IPS DF 4.7 (cell line): Measurements from ENCODE around the gene C16orf74.

Experiments used
- DNase-seq: peaks from one replicate; pipeline ENCODE4 v3.0.0-alpha.2; 2013; ENCODE audit warnings: low spot score; ENCODE audit errors: extremely low read depth

Gene C16orf74

DNA sequence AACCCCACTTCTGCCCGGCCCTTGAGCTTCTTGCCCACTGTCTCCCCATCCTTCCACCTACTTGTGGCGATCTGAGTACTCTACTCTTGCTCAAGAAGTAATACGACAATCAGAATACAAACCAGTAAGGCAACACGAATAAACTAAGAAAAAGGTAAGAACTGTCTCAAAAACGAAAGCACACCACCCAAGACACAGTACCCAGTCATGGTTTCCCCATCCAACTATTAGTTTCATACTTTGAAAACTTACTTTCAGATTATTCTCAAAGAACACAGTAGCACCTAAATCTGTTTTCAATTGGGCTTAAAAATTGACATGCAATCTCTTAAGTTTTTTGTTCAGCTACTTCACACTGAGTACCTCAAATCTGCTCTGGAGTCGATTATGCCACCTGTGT lies 76.1 kb downstream of the C16orf74 start:
- DNase-seq, result no peak

DNA sequence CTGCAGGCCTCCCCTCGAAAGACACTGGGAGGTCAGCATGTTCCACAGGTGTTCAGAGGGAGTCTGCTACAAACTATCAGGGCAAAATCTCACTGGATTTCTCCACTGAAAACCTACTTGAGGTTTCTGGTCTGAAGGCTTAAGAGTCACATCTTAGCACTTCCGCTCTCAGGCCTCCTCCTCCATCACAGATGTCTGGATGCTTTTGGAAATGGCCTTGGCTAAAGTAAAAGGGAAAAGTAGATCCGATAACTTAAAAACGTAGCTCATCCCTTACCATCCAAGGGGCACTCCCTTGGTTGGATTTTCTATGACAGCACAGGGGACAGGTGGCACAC lies 76.5 kb downstream of the C16orf74 start:
- no peak for DNase-seq

DNA sequence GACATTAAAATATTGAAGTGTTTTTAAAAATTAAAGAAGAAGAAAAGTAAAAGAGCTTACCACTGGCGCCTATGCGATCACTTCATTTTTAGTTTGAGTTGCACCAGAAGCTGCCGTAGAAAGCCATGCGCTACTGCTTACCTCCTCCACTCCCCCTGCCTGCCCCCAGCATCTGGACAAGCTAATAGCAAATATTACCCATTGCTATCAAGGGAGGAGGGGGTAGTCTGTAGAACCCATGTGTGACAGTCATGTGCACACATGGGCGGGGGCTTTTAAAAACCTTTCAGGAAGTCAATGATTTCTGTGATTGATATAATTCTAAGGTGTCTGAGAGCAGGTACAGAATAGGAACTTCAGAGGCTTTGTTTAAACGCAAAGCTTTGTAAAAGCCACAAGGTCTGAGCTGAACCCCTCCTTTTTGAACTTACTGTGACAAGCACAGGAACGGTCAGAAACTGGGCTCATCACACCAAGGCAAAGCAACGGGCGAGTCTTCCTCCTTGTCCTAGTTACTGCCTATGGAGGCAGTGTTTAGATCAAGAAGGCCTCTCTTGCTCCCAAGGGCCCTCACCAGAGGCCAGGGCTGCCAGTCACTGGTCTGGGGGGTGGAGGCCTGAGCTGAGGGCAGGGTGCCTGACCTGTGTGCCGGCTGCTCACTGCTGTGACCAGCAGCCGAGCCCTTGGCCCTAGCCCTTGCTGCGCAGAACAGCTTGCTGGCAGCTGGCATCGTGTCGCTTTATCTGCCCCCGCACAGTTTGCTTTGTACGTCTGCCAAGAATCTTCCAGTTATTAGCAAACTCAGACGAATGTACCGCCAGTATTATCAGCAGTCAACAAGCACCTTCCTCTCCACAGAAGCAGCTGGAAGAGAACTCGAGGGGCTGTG lies 77.1 kb downstream of the C16orf74 start:
- no peak for DNase-seq

DNA sequence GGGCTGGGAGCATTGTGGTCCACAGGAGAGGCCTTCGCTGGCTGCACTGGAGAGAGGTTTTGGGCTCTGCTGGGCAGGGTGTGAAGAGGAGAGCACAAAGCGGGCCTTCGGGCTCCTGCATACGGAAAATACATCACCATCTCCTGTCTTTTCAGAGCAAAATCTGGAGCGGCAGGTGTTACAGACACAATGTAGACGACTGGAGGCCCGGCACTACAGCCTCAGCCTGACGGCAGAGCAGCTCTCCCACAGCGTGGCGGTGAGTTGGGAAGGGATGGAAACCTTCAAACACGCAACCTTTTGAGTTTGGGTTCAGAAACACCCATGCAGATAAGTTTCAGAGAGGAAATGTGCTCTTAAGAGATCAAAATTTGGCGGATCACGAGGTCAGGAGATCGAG lies 80.1 kb downstream of the C16orf74 start:
- no peak for DNase-seq

DNA sequence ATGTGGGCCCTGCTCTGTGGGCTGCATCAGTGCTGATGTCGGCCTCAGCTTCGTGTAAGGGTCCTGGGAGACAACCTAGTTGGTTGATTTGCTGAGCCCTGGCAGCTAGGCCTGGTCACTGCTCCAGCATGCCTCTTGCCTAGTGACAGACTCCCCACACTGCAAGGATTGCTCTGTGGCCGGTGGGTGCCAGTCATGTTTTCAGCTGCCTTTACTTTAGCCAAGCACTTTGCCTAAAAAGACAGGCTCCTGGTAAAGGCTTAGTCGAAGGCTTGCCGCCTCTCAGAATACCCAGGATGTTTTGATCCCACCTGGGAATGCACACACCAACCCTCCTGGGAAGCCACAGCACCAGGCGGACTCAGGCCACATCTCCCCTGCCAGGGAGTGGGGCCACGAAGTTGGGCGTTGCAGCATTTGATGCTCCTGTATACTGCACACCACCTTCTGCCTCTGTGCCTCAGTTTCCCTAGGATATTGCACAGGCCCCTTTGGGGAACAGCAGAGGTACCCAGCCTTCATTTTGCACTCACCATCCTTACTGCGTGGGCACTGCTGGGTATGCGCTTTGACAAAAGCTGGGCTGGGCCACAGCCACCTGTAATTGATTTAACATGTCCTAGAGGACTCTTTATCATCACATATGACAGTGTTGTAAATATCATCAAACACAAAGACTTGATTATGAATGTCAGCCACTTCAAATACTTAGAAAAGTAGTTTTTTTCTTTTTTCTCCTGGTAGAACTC lies 82.0 kb downstream of the C16orf74 start:
- no peak for DNase-seq

DNA sequence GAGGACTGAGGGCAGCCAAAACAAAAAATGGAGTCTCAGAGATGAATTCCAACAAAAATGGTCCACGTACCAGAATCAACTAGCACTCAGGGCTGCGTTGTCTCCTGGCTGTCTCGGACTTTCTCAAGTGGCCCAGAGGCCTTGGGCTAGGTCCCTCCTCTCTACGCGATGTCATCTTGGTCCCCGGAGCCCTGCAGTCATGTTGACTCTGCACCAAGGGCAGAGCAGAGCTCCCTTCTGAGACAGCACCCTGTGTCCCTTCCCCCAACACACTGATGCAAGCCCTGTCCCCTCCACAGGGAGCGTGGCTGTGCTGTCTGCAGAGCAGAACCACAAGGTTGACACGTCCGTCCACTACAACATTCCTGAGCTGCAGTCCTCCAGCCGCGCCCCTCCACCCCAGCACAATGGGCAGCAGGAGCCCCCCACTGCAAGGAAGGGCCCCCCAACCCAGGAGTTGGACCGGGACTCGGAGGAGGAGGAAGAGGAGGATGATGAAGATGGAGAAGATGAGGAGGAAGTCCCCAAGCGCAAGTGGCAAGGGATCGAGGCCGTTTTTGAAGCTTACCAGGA lies 83.0 kb downstream of the C16orf74 start:
- DNase-seq, result no peak

DNA sequence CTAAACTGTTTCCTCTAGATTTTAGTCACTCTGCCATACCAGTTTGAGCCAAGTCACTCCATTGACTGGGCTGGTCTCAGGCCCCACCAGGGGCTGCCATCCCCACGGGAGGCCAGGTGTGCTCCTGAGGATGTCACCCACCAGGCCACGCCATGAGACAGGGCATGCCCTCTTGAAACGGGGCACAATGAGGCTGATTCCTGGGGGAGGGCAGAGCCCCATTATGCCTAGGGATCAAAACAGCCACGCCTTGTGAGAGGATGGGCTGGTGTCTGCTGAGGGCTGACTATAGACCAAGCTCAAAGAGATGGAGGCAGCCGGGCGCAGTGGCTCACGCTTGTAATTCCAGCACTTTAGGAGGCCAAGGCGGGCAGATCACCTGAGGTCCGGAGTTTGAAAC lies 83.6 kb downstream of the C16orf74 start:
- DNase-seq, result no peak

DNA sequence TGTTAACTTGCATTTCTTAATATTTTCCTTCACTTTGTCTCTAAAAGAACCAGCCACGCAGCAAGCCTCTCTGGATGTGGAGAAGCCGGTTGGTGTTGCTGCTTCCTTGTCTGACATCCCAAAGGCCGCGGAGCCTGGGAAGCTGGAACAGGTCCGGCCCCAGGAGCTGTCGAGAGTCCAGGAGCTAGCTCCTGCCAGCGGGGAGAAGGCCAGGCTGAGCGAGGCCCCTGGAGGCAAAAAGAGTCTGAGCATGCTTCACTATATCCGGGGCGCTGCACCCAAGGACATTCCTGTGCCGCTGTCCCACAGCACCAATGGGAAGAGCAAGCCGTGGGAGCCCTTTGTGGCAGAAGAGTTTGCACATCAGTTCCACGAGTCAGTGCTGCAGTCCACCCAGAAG lies 85.0 kb downstream of the C16orf74 start:
- no peak for DNase-seq

DNA sequence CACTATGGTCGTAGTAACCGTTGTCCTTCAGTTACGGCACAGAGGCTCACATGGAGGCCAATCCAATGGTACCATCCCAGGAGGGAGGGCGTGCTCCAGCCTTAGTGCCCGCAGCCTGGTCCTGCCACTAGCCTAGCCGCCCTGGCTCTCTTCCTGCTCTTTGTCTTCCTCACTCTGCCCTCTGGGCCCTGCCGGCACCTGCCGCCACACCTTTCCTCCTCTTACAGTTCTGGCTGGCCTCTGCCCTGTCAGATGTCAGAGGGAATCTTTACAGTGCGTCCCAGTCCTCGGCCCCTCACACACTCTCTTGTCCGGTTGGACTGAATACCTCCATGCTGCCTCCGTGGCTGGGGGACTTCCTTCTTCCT lies 85.5 kb downstream of the C16orf74 start:
- DNase-seq, result no peak

DNA sequence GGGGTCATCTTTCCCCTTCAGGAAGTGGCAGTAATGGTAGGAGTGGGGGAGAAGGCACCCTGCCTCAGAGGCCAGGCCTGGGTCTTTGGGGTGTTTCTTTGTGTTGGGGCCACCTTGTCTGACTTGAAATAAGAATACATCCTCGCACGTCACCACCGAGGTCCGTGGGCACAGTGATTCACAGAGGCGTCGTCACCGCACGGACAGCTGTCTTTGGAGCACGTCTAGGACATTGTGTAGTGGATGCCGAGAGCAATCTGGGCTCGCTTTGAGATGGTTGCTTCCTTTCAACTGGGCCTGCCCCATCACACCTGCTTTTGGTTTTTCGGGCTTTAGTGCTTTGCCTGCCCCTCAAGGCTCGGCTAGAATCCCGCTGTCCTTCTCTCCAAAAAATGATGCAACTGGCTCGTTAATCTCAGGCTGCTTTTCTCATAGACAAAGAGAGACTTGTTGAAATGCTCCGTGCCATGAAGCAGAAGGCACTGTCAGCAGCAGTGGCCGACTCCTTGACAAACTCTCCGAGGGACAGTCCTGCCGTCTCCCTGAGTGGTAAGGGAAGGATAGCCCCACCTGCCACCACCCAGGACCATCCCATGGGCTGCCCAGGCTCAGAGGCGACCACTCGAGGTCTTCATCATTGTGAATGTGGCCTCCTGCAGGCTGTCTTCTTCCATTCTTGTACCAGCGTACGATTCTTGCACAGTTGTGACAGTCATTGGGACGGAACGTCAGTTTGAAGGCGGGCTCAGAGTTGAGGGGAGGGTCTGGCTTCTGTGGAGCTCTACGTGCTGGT lies 86.1 kb downstream of the C16orf74 start:
- DNase-seq, result no peak

DNA sequence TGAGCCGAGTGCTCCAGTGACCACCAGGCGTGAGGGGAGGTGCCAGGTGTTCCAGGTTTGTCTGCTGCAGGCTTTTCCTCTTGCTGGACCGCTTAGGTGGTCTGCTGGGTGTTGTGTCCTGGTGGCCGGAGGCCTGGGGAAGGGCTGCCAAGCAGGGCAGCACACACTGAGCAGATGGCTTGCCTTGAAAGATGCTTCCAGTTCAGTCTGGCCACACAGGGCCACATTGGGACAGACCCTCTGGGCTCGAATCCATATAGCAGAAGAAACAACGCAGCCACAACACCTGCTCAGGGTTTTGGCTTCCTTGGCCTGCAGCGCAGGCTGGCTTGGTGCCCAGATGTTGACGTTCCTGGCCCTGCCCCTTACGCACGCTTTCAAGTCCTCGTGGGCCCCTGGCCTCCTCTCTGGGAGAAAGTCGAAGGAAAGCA lies 87.0 kb downstream of the C16orf74 start:
- DNase-seq, result no peak

DNA sequence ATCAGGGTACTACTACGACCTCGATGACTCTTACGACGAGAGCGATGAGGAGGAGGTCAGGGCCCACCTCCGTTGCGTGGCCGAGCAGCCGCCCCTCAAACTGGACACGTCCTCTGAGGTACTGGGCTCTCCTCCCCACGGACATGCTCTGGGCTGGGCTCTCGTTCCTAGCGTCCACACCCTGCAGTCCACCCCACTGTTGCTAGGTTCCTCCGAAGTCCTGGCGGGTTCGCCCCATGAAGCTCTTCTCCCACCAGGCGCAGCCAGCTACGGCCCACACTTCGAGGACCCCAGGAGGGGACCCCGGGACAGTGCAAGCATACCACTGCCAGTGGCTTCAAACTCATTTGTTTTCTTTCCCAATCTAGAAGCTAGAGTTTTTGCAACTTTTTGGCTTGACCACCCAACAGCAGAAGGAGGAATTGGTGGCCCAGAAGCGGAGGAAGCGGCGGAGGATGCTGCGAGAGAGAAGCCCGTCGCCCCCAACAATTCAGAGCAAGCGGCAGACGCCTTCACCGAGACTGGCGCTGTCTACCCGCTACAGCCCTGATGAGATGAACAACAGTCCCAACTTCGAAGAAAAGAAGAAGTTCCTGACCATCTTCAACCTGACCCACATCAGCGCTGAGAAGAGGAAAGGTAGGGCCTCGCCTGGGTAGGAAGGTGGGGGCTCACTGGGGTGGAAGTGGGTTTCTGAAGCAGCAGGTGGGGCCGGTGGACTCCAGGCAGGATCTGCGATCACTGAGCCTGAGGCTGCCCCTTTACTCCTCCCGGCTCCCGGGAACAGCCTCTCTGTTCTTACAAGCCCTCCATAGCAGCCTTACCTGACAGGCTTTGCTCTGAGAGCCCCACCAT lies 87.7 kb downstream of the C16orf74 start:
- DNase-seq, result no peak

DNA sequence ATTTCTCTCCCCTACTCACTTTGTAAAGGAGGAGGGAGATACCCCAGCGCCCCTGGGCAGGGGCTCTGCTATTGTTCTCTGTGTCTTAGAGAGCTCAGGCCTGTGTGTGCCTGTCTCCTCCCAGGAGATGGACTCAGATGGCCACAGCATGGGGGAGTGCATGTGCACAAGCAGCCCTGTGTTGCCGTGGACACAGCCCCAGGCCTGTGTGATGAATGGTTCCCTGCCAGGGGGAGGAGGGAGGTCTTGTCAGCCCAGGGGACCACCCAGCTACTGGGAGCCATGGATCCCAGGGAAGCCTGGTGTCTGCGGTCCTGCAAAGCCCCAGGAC lies 88.4 kb downstream of the C16orf74 start:
- no peak for DNase-seq

DNA sequence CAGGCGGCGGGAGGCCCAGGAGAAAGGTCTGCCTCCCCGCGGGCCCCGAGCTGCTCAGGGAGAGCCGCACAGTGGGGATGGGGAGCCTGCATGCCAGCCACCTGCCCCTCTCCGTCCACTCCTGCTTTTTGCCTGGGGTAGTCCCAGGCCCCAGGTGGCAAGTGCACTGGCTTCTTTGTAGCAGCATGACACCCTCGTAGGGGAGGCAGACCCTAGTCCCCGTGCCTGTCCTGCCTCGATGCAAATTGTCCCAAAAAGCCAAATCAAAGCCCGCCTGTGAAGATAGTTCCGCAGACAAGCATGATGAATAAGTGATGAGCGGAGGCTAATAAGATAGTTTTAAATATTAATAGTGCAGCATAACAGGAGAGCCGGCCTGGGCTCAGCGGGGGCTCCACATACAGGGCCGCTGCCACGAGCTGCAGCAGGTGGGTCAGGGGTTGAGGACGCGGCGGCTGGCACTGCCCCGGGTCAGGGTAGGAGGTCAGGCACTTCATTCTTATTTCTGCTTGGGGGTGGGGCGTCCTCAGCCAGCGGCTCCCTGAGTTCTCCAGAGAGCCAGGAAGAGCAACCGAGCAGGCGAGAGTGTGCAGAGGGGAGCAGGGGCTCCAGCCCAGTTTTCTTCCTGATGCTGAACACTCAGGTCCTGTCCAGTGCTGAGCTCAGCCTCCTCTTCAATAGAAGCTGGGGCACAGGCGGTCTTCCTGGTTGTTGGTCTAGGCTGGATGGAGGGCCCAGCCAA lies 89.0 kb downstream of the C16orf74 start:
- no peak for DNase-seq

DNA sequence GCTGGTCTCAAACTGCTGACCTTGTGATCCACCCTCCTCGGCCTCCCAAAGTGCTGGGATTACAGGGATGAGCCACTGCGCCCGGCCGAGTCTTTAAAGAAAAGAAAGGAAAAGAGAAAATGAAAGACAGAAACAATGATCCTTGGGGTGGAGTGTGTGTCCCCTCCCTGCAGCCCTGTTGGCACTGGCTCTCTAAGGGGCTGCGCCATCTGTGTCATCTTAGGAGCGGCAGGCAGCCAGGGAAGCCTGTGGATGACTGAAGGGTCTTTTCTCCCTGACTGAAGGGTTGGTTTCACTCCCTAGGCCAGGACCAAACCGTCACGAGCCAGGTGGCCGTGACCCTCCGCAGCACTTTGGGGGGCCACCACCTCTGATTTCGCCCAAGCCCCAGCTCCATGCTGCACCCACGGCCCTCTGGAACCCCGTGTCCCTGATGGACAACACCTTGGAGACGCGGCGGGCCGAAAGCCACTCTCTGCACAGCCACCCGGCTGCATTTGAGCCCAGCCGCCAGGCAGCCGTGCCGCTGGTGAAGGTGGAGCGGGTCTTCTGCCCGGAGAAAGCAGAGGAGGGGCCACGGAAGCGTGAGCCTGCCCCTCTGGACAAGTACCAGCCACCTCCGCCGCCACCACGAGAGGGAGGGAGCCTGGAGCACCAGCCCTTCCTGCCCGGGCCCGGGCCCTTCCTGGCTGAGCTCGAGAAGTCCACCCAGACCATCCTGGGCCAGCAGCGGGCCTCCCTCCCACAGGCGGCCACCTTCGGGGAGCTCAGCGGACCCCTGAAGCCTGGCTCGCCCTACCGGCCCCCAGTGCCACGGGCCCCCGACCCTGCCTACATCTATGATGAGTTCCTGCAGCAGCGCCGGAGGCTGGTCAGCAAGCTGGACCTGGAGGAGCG lies 89.8 kb downstream of the C16orf74 start:
- no peak for DNase-seq

DNA sequence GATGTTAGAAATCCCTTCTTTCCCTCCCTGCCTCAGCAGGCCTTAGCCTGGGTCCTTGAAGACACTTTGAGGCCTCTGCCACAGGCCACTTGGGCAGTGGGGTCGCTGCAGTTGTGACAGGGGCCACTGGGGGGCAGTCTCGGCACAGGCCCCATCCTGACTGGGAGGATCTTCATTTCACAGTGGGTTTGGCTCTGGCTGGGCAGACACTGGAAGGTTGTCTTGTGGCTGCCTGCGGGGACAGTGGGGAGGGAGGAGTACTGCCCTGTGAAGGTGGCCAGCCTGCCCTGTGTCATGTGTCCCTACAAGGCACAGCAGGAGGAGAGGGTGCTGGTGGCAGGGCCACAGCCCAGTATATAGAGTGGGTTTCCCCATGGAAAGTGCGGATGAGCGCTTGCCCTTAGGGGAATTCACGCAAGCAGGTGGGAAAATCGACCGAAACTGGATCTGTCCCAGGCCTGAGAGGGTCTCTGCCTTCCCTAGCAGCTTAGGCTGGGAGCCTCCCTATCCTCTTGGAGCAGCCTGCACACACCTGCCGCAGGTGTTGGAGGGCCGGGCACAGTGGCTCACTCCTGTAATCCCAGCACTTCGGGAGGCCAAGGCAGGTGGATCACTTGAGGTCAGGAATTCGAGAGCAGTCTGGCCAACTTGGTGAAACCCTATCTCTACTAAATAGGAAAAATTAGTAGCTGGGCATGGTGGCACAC lies 90.9 kb downstream of the C16orf74 start:
- no peak for DNase-seq

DNA sequence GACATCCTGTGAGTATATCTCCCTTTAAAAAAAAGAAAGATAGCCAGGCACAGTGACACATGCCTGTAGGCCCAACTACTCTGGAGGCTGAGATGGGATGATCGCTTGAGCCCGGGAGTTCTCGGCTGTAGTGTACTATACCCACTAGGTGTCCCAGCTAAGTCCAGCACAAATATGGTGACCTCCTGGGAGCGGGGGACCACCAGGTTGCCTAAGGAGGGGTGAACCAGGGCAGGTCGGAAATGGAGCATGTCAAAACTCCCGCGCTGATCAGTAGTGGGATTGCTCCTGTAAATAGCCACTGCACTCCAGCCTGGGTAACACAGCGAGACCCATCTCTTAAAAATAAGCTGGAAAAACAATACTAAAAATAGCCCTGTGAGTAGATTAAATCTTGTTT lies 91.6 kb downstream of the C16orf74 start:
- DNase-seq, result no peak

DNA sequence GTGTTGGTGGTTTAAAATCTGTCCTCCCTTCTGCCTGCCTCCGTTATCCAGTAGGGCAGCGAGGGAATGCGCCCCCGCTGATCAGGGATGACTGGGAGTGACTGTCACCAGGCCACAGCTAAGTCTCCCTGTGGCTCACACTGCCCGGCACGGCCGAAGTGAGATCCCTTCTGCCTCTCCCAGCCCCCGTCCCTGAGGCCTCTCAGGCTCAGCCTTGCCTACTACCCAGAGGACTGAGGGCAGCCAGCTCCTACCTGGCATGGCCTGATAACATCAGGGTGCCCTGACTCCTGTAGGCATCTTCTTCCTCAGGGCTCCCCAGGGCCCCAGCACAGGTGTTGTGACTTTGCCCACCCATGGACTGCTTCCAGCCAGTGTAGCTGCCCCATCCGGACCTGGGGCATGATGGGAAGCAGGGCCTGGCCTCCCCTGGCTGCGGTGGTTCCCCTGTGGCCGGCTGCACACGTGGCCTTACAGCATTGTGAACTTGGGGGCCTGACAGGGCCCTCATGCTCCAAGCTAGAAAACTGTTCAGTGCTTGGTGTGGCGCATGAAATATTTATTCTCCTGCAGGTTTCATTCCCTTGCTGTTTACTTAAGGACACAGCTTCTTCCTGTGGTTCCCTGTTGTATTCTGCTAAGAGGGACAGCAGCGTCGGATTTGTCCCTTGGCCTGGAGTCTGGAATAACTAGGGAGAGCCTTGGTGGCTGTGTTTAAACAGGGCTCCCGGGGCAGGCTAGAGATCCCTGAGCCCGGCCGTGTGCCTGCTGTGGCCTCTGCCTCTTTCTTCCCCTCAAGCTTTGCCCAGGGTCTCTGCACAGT lies 92.2 kb downstream of the C16orf74 start:
- DNase-seq, result no peak
